HG03097 (cell line): Measurements from ENCODE around the gene PPP3R1.
A peak's percentile ranks its signal among the peaks of the same experiment; 100 is the strongest.
"Not testable (repeated sequence)": the region's sequence is repeated elsewhere in the genome, so short reads cannot be mapped to it uniquely, and the experiment has no call there.

Experiments used
- ATAC-seq: cut with Tn5 transposase; IDR thresholded peaks from one replicate; pipeline ENCODE4 v1.9.1; 2021; ENCODE audit not compliant: unreplicated experiment, low FRiP score

Gene PPP3R1

DNA sequence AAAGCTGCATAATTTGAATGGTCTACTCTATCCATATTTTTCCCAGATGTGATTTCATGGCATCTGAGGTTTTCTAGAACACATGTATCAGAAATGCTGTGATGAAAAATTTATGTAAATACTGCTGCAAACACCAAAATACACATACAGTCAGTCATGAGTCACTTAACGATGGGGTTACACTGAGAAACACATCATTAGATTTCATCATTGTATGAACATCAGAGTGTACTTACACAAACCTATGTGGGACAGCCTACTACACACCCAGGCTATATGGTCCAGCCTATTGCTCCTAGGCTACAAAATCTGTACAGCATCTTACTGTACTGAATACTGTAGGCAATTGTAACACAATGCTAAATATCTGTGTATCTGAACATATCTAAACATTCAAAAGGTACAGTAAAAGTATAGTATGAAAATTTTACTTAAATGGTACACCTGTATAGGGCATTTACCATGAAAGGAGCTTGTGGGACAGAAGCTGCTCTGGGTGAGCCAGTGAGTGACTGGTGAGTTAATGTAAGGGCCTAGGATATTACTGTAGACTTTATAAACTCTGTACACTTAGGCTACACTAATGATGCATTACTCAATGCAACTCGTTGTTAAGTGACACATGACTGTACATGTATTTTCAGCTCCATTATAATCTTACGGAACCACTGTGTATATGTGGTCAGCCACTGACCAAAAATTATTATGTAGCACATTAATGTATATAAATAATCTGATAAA lies 61.2 kb downstream of the PPP3R1 start:
- no peak for ATAC-seq

DNA sequence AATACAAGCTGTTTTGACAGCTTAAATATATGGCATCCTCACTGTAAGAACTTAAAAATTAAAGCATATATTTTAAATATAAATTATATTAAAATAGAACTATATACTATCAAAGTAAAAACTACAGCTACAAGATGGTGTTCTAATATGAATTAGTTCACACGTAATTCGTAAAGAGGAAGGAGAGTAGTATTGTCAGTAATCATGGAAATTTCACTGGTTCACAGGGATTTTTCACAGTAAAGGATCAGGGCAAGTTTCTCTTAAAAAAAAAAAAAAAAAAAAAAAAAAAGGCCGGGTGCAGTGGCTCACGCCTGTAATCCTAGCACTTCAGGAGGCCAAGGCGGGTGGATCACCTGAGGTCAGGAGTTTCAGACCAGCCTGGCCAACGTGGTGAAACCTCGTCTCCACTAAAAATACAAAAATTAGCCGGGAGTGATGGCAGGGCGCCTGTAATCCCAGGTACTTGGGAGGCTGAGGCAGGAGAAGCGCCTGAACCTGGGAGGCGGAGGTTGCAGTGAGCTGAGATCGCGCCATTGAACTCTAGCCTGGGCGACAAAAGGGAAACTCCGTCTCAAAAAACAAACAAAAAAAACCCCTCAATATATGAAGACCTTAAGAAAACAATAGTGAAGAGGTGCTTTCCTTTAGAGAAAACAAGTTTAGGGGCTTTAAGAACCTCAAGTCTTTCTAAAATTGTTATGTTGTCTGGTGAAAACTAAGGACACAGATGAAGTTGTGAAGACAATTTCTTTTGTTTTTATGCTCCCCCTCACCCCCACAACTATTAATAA lies 62.1 kb downstream of the PPP3R1 start:
- ATAC-seq = no peak

DNA sequence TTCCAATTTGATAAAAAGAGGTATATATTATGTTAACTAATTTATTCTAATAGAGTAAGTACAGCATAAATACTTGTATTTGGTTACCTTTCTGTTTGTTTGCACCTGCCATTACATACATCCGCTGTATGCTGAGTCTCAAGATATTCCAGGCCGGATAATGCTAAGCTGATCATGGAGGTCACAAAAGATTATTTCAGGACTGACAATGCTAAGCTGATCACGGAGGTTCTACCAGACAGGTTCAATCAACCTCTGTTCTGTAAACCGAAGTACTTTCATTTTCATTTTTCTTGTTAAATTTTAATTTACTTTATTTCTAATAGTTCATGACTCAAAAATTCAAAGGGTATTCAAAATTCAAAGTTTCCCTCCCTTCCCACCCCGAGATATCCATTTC lies 63.5 kb downstream of the PPP3R1 start:
- no peak for ATAC-seq

DNA sequence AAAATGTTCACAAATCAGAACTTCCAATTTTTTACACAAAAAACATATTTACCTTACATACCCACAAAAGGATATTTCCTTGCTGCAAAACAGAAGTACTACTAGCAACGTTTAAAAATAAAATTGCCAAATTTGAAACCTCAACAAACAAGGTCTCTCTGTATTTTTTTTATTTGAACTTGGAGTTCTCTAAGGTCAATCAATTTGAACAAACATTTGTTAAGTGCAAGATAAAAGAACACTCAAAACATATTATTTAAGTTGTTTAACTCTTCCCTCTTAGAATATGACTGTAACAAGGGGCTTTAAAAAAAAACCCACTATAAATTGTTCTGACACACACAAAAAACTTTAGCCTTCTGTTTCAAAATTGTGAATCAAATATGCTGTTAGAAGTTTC lies 65.0 kb downstream of the PPP3R1 start:
- ATAC-seq = no peak

DNA sequence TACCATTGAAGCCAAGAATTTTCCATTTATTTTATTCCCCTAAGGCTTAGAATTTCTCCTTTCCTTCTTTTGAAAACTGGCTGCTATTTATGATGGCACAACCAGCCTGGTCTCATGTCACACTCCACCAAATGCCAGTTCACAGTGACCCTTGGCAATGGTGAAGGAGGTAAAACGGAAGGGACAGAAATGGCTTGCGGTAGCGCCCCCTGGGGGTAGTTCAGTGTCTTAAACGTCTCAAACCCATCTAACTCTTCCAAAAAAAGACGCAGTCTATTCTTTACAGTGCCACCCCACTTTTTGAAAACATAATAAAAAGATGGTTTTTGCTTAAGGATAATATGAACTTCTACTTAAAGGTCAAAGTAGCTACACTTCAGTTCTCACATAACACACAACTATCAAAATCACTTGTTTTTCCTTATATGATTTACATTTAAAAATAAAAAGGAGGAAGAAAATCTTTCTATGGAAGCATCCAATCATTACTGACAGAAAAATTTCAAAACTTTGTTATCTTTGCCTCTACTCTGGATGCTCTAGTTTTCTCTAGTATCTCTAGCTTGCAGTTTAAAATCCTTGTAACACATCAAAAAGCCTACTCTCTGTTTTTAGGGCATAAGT lies 66.7 kb downstream of the PPP3R1 start:
- no peak for ATAC-seq

DNA sequence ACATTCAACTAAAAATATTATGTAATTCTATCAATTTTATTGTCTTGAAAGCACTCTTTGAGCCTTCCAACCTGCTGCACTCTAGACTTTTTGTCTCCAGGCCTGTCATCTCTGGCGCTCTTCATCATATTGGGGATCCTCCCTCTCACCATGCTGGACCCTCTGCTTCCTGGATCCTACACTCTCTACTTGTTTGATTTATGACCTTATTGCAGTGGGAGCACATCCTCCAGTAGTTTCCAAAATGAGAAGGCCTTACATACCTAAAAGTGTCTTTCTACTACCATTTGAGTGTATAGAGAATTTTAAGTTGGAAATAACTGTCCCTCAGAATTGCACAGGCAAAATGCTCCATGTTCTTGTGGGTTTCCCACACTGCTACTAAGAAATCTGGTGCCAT lies 69.4 kb downstream of the PPP3R1 start:
- ATAC-seq = no peak

DNA sequence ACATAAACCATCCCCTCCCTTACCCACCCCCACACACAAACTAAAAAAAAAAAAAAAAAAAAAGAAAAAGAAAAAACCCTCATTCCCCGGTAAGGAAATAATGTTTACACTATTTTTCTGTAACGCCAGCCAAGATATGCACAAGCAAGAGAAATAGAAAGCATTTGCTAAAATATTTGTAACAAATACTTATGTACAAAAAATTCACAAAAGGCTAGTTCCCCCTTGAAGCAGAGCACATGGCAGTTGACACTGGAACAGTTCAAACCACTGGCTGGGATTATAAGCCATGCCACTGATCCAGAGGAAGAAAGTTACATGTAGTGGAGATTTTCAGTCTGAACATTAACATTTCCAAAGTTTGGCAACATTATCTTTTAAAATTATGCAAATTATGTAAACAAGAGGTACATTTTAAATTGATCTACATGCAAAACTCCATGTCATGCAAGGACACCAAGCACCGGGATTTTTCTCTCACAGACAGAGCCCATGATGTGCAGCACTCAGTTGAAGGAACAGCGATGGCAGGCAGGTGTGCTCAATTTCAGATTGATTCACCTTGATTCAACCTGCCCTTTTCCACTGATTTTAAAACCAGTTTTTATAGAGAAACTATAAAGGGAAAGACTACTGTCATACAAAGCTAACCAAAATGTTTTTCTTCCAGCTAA lies 73.2 kb downstream of the PPP3R1 start:
- ATAC-seq = no peak

DNA sequence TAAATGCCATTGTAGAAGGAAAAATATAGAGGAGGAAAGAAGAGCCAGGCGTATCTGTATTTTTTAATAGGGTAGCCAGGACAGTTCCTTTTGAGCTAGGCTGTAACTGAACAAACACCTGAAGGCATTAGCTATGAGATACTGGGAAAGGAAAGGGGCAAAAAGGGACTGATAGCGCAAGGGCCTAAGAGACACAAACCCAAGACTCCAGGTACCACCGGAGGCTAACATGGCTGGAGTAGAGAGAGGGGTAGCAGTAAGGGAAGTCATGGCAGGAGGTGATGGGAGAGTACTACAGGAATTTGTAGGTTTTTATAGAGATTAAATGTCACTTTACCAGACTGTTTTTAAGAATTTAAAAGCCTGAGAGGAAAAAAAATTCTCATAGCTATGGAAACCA lies 73.9 kb downstream of the PPP3R1 start:
- ATAC-seq = no peak

DNA sequence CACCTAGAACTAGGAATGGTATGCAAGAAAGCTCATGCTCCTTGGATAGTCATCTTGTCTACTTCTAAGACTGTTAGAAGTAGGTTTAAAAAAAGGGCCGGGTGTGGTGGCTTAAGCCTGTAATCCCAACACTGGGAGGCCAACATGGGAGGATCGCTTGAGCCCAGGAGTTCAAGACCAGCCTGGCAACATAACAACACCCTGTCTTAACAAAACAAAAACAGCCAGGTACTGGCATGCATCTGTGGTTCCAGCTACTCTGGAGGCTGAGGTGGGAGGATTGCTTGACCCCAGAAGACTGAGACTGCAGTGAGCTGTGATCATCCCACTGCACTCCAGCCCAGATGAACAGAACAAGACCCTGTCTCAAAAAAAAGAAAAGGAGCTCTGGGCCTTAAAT lies 74.8 kb downstream of the PPP3R1 start:
- ATAC-seq = no peak

DNA sequence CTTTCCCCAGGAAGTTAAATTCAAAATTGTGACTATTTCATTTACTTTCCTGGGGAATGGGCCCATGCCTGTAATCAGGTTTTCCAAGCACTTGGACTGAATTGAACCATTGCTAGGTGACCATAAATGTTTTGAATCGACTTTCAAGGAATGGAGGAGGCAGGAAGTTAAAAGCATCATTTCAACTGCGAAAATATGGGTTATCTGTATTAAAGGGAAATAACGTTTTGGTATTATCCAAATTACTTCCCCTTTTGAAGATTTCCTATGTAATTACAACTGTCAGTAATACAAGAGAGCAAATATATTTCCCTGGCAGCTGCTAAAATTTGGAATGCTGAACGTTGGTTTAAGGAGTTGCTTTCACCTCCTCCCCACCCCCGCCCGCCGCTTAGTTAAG lies 75.7 kb downstream of the PPP3R1 start:
- ATAC-seq = no peak

DNA sequence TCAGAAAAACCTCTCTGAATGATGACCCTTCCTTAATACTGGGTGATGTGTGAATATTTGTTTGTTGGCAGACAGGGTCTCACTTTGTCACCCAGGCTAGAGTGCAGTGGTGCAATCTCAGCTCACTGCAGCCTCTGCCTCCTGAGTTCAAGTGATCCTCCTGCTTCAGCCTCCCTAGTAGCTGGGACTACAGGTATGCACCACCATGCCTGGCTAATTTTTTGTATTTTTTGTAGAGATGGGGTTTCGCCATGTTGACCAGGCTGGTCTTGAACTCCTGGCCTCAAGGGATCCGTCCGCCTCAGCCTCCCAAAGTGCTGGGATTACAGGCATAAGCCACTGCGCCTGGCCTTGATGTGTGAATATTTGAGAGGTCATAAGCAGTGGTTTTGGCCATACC lies 77.1 kb downstream of the PPP3R1 start:
- not testable (repeated sequence) for ATAC-seq

DNA sequence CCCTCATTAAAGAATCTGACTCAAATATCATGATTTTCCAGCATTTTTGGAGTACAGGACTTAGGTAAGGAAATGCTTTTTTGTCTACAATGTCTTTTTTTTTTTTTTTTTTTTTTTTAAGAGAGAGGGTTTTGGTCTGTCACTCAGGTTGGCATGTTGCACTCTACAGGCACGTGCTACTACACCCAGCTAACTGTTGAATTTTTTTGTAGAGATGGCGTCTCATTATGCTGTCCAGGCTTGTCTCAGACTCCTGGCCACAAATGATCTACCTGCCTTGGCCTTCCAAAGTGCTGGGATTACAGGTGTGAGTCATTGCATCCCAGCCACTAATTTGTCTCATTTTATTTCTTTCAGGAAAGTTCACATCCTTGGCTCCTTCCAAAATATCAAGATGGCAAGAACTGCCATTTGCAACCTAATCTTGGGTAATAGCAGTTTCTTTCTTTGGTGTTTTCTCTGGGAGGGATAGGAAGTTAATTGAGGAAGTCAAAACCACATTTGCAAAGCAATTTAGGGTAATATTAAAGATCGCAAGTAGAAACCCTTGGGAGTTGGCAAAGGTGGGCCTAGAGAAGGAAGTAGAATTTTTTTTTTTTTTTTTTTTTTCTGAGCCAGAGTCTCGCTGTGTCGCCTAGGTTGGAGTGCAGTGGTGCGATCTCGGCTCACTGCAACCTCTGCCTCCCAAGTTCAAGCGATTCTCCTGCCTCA lies 79.2 kb downstream of the PPP3R1 start:
- ATAC-seq = no peak

DNA sequence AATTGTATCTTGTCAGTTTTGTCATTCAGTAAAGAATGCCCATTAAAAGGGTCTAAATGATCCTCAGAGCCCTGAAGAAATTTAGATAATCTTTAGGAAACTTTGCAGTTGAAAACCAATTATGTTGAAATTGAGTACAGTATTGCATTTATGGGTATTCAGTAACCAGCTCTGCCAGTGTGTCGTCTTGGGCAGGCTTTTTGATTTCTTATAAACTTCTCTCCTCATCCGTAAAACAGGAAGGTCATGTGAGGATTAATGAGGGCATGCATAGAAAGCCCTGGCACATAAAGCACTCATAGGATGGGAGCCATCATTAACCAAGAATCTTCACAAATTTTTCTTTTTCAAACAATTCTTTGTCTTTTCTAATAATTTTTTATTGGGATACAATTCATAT lies 79.8 kb downstream of the PPP3R1 start:
- ATAC-seq = no peak

DNA sequence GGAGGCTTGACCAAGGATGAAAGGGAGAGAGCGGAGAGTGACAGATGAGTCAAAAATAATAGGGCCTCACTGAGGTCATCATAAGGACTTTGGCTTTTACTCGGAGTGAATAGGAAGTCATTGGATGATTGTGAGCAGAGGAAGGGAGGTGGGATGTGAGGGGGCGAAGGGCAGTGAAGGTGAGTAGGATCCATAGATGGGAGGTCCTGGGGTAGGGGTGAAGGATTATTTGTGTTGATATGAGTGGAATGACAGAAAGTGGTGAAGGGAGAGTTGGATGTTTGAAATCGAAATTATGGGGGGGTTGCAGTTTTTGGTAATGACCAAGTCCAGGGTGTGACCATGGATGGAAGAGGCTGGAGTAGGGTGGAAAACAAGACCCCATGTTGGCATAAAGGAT lies 80.6 kb downstream of the PPP3R1 start:
- no peak for ATAC-seq

DNA sequence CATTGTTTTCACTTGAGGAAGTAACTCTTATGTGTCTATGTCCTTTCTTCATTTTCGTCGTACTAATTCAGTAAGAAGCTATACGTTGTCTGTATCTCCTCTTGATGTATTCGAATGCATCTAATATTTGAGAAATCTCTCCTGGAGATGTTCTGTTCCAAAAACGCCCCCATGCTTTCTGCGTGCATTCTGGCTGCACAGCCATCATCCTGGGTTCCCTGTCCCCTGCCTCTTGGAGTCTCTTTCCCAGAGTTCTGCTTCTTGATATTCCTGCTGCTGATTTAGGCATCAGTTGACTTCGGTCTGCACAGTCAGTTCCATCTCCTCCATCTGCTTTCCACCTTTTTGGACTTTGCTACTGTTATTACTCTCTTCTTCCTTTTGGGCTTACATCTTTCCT lies 81.2 kb downstream of the PPP3R1 start:
- no peak for ATAC-seq

DNA sequence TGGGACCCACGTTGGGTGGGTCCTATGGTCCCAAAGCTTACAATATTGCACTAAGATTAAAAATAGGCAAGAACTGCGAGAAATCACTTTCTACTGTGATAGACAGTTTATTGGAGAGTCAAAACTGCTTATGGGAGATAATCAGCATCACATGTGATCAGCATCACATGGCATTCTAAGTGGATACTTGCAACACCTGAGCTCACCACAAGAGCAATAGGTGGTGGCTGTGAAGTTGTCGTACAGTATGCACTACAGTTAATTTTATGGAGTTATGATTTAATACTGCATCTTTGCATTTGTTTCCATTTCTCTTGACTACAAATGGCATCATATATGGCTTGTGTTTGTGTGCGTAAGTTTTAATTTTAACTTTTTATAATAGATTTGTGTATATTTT lies 83.0 kb downstream of the PPP3R1 start:
- ATAC-seq = no peak

DNA sequence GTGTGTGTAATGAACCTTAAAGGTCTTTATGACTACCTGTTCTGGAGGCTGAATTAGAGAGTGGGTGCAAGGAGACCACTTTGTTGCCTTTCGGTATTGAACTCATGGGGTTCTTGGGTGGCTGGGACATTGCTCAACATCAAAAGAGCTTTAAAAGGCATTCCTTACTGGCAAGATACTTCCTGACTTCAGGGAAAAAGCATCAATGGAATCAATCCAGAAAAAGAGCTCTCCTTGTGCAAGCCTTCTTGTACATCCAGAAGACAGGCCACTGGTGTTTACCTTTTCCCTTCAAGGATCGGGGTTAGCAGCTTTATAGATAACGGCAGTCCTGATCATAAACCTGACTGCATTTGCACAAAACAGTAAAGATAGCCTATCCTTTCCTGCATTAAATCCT lies 85.1 kb downstream of the PPP3R1 start:
- ATAC-seq = no peak

DNA sequence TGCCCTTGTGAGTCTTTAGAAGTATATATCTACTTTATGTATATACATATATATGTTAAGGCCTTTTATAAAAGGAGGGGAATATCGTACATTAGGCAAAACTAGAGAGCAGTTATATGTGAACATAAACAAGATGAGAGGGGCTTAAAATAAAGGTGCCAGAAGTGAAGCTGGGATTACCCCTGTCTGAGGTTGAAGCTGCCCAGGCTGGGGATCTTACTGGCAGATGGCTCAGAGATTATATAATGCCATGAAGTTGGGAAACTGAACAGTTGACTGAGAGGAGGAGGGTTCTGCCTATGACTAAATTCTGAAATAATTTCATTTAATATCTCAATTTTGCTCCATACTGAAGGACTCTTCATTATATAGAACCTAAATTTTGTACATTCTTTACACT lies 88.7 kb downstream of the PPP3R1 start:
- ATAC-seq = no peak

DNA sequence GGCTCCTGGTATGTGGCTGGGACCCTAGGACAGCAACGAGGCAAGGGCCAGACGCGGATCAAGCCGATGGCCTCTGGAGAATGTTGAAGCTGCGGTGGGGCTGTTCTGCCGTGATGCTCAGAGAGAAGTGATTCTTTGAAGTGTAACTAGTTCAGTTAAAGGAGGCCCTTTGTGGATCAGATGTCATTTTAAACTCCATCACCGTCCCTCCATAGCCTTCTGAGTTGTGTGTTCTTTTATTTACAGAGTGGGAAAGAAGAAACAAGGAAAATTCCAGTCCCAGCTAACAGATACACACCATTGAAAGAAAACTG lies 94.2 kb downstream of the PPP3R1 start:
- ATAC-seq = no peak

DNA sequence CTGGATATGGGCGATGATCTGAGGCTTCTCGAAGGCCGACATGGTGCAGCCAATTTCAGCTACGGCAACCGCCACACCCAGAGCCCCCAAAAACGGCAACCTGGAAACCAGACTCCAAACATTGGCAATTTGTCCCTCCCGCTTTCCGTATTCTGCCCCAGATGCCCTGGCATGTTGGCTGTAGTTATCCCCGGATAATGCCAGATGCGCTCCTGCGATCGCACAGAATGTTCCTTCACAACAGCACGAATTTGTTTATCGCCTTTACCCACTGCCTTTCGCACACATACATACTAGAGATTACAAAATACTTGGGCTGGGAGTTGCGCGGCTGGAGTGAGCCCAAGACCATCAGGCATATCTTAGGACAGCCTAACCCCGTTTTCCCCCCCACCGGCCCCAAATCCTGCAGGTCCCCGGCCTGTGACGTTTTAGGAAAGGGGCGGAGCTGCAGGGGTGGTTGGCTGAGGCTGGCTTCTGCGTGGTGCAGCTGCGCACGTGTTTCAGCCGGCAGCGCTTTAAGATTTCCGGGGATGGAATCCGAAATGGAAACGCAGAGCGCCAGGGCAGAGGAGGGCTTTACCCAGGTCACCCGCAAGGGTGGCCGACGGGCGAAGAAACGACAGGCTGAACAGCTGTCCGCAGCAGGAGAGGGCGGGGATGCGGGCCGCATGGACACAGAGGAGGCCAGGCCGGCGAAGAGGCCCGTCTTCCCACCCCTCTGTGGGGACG lies 94.8 kb downstream of the PPP3R1 start, which contains the start of gene PNO1:
Gene PNO1, plus strand, starts transcription at position 487 of the 732 bp plus-strand sequence. Its CDS starts 47 bp downstream, at position 534.
- peak; percentile 84 for ATAC-seq
